ENCODE data around the gene VSTM5. TPM values are rescaled to one million over a fixed set of nuclear protein-coding genes. Genes with fewer than 3 reads are reported as not detected.
A peak's percentile ranks its signal among the peaks of the same experiment; 100 is the strongest.
"Not testable (repeated sequence)": the region's sequence is repeated elsewhere in the genome, so short reads cannot be mapped to it uniquely, and the experiment has no call there.

Gene VSTM5, protein sequence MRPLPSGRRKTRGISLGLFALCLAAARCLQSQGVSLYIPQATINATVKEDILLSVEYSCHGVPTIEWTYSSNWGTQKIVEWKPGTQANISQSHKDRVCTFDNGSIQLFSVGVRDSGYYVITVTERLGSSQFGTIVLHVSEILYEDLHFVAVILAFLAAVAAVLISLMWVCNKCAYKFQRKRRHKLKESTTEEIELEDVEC
- total RNA-seq = not detected
- long read RNA-seq = 0 reads

DNA sequence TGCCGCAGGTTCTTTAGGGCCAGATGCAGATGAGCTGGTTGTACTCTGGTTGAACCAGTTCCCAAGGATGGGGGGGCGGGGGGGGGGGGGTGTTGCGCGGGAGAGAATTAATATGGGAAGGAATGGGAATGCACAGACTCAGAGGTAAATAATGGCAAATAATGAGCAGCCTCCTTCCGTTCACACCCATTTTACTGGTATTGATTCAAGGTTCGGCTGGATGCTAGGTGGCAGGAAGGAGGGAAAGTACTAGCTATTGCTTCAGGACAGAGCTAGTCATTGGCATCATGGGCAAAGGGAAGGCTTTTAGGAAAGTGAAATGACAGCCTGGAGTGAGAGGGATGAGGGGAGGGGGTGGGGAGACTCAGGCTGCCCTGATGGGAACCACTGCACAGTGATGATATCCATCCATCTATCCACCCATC, at the start of gene VSTM5:
VSTM5 (minus strand) TSS at position 25 of the 425 bp plus-strand sequence. CDS start 116 bp downstream, outside the sequence.
- DNase-seq (no peak), ATAC-seq (ENCODE audit: poor library complexity) (no peak)
- intact Hi-C loops (cut with DNase I) = no loop called here

DNA sequence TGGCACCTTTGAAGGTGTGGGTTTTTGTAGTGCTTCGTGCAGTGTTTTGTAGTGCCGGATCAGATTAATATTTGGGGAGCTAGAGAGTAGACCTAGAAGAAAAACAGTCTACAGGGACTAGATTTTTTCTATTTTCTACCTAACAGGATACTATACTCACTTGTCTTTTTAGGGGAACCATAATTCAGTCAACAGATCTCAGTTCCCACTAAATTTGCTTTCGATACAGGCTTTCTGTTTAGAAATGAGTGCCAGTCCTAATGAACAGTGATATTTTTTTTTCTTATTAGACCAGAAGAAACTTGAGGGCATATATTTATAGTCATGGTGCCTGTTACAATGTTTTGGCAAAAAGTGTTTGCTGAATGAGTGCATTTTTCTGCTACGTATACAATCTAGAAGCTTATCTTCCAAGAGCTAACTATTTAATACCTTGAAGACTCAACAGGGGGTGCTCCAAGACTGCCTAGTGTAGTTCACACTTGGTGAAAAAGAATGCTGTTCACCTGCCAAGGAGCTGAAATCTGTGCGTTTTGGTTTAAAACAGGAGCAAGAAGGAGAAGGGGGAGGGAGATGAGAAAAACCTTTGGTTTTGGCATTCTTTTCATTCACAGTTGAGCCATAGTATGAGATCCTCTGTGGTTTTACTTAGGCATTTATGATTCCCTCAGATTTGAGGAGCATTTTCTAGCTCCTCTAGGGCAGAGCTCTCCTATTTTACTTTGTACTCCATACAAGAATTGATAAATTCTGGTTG, 44.9 kb upstream of the VSTM5 start:
- ATAC-seq (ENCODE audit: poor library complexity) (peak; percentile 62), DNase-seq (no peak)
- intact Hi-C loops (cut with DNase I) = loop anchor here (10.0 kb wide), 1 partner anchor 610 kb away; no protein-coding TSS in a partner anchor

DNA sequence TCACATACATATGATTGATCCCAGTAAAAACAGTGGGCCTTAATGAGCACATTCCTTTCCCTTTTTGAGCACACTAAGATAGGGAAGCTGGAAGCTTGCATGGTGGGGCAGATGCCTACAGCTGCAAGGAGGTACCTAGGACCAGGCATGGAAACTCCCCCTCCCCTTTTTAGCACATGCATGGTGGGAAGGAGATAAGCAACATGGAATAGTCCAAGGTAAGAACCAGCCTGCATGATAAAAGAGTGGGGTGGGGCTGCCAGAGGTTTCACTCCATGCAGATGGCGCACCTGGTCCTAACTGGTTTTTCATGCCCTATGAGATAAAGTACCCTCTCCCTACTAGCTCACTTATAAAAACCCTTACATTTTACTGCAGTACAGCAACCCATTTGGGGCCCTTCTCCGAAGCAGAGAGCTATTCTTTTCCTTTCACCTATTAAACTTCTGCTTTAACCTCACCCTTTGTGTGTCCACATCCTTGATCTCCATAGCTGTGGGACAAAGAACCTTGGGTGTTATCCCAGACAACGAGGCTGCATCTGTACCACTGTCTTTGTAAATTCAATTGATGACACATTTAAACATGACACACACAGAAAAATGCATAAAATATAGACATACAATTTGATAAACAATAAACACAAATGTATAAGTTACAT, 40.1 kb upstream of the VSTM5 start:
- no peak for ATAC-seq (ENCODE audit: poor library complexity)
- no peak for DNase-seq
- intact Hi-C loops (cut with DNase I) = loop anchor here (5.0 to 10.0 kb wide), 2 partner anchors 527 to 614 kb away; no protein-coding TSS in a partner anchor

DNA sequence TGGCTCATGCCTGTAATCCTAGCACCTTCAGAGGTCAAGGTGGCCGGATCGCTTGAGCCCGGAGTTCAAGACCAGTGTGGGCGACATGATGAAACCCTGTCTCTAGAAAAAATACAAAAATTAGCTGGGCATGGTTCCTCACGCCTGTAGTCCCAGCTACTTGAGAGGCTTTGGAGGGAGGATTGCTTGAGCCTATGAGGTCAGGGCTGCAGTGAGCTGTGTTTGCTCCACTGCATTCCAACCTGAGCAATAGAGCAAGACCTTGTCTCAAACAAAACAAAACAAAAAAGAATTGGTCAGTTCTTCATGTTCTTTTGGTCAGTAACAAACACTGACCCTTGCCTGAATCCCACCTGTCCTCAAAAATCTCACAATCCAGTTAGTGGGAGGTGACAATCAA, 36.7 kb upstream of the VSTM5 start:
- intact Hi-C loops (cut with DNase I) = no loop called here
- no peak for ATAC-seq (ENCODE audit: poor library complexity)
- DNase-seq = no peak

DNA sequence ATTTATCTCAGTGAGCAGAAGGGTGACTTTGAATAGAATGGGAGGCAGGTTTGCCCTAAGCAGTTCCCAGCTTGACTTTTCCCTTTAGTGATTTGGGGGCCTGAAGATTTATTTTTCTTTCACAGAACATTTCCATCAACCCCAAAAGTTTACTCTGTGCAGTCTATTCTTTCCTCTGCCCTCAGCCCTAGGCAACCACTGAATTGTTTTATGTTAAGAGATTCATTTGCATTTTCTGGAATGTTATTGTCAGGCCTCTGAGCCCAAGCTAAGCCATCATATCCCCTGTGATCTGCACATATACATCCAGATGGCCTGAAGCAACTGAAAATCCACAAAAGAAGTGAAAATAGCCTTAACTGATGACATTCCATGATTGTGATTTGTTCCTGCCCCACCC, 28.7 kb upstream of the VSTM5 start:
- ATAC-seq (ENCODE audit: poor library complexity); DNase-seq; intact Hi-C loops (cut with DNase I): not testable (repeated sequence)

DNA sequence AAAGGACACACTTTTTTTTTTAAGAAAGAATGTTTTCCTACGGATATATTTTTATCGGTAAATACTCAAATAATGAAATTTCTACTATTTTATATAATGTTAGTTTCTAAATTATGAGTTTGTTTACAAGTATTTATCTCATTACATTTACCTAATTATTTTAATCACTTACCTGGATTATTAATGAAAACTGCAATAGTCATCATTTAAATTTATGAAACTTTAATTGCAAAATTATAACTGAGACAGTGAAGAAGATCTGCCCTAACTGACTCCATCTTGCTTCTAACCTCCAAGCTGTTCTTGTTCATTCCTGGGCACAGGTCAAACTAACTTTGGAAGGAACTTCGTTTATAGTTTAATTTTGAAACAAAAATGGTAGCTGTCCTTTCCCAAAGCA, 25.2 kb upstream of the VSTM5 start:
- intact Hi-C loops (cut with DNase I) = no loop called here
- ATAC-seq (ENCODE audit: poor library complexity) (no peak), DNase-seq (no peak)

DNA sequence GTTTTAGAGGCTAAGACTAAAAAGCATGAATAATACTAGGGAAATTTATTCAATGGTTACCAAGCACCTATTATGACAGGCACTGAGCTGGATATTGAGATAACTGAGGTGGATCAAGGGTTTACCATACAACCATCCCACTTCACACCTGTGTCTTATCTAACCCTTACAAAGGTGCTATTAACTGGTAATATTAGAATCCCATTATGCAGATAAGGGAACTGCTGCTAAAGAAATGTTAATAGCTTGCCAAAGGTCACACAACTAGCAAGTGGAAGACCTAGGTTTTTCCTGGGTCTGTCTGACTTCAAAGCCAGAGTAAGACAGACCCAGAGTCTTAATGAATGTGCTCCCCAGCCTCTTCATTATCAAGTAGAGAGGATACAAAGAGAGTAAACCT, 21.1 kb upstream of the VSTM5 start:
- intact Hi-C loops (cut with DNase I) = no loop called here
- DNase-seq (no peak), ATAC-seq (ENCODE audit: poor library complexity) (no peak)

DNA sequence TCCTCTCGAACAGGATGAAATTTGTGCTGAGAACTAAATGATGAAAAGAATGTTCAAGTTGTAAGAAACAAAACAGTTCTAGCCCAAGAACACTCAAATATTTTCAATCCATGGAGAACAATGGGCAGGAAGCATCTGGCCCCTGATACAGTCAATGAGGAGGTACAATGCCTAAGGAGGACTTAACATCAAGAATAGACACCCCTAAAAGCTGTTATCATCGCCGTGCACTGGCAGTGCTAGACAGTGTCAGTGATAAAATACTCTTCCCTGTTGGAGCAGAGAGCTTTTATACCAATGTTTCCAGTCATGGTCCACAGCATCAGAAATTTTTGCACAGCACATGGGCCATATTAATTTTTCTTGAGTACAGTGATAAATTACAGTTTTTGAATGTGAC, 20.2 kb upstream of the VSTM5 start:
- intact Hi-C loops (cut with DNase I) = no loop called here
- no peak for DNase-seq
- no peak for ATAC-seq (ENCODE audit: poor library complexity)

DNA sequence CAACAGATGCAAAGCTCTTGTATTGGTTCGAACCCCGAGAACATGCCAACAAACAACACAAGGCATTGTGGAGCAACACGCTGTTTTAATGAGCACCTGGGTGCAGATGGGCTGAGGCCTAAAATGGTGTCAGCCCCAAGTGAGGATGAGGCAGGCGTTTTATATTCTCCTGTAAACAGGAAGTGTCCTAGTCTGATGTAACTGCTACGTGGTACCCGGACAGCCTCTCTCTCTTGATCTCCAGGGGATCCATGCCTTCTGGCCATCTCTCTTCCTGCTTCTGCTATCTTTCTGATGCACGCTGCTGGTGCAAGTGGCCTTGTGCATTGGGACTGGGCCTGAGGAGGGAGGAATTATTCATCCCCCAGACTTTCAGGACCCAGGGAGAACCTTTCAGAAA, 19.4 kb upstream of the VSTM5 start:
- intact Hi-C loops (cut with DNase I) = no loop called here
- DNase-seq (no peak), ATAC-seq (ENCODE audit: poor library complexity) (no peak)

DNA sequence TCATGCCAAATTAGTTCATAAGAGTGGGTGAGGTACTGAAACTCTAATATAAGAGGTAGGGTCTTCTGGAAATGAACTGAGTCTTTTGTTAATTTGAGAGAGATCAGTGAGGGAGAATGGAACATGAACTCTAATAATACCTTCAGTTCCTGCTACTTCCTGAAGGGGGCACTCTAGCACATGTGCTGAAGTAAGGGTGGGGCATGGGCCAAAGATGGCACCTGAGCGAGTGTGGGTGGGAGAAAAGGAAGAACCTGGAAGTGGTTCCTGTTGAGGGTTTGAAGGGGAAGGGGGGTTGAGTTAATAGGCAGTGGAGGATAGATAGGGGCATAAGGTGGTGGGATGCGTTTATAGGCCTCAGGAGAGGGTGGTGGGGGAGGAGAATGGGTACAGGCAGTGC, 18.0 kb upstream of the VSTM5 start:
- intact Hi-C loops (cut with DNase I); ATAC-seq (ENCODE audit: poor library complexity); DNase-seq: not testable (repeated sequence)

DNA sequence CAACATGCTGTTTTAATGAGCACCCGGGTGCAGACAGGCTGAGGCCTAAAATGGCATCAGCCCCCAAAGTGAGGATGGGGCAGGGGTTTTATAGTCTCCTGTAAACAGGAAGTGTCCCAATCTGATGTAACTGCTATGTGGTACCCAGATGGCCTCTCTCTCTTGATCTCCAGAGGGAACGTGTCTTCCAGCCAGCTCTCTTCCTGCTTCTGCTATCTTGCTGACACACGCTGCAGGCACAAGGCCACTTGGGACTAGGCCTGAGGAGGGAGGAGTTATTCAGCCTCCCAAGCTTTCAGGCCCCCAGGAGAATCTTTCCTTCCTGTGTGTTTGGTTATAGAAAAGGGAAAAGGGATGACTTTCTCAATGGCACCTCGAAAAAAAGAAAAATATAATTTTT, 11.4 kb upstream of the VSTM5 start:
- intact Hi-C loops (cut with DNase I) = no loop called here
- ATAC-seq (ENCODE audit: poor library complexity) (peak; percentile 65), DNase-seq (peak; percentile 54)

DNA sequence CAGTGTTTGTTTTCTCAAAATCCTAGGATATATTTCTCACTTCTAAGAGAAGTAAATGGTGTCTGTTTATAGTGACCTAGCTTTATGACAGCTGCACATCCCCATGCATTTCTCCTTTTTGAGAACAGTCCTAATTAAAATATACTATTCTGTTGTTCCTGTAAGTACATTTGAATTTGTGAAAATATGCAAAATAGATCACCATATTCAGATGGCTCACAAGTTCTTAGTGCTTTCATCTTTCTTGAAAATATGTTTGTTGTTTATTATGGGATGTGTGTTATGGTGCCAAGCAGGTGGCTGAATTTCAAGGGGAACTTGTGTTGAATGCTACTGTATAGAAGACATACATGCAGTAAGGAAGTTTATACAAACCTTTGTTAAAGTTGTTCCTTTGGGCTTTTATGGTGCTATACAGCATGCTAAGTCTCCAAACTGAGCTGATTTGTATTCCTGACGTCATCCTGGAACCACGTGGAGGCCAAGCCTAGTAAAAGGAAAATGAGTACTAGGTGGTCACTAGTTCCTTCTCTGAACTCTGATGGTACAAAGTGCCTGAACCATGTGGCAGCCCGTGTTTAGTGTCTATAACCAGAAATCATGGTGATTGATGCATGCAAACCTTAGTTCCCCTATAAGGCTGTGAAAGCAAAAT, 7.8 kb upstream of the VSTM5 start:
- no peak for ATAC-seq (ENCODE audit: poor library complexity)
- DNase-seq = no peak
- intact Hi-C loops (cut with DNase I) = no loop called here

DNA sequence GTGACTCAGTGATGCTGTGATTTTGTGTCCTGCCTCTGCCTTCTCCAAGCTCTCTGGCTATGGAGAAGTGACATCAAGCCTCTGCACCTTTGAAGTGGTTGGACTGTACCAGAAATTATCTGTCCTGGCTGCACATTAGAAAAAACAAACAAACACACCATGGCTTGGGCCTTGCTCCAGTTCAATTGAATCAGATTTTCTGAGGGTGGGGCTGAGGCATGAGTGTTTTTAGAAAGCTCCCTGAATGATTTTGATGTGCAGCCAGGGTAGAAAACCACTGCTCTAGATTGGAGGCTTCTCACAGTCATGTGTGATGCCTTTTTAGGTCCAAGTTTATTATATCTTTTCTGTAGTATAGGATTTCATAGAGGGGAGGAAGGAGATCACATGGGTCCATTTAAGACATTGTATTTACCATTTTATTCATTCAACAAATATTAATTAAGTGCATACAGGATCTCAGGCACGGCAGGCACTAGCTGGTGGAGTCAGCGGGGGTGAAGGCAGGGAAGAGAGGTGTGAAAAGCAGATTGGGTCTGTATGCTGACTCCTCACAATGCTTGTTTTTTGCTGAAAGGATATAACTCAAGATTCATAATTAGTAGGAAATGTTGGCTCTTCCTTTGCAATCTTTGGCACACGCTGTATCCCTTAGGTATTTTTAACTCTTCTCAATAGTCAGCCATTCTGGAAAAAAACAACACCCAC, 7.1 kb upstream of the VSTM5 start:
- ATAC-seq (ENCODE audit: poor library complexity) = peak; percentile 48

DNA sequence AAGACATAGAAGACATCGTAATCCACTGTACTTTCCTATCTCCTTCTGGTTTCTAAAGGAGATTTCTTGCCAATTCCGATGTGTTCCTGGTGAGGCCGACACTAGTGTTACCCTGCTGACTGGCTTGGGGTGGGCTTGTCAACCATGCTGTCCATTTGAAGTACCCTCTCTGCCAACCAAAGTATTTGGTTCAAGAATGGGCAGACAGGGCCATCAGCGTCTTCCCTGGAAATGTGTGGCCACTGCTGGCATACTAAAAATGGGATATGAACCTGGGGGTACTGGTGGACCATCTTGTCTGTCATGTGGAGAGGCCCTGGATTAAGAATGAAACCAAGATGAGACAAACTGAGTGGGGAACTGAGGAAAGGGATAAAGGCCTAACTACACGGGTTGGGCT, 1.8 kb upstream of the VSTM5 start:
- intact Hi-C loops (cut with DNase I) = no loop called here
- ATAC-seq (ENCODE audit: poor library complexity) (no peak), DNase-seq (no peak)

More for the DNA sequence above, 7.1 kb upstream of the VSTM5 start:
- intact Hi-C loops (cut with DNase I) = no loop called here
- DNase-seq = no peak

DNA sequence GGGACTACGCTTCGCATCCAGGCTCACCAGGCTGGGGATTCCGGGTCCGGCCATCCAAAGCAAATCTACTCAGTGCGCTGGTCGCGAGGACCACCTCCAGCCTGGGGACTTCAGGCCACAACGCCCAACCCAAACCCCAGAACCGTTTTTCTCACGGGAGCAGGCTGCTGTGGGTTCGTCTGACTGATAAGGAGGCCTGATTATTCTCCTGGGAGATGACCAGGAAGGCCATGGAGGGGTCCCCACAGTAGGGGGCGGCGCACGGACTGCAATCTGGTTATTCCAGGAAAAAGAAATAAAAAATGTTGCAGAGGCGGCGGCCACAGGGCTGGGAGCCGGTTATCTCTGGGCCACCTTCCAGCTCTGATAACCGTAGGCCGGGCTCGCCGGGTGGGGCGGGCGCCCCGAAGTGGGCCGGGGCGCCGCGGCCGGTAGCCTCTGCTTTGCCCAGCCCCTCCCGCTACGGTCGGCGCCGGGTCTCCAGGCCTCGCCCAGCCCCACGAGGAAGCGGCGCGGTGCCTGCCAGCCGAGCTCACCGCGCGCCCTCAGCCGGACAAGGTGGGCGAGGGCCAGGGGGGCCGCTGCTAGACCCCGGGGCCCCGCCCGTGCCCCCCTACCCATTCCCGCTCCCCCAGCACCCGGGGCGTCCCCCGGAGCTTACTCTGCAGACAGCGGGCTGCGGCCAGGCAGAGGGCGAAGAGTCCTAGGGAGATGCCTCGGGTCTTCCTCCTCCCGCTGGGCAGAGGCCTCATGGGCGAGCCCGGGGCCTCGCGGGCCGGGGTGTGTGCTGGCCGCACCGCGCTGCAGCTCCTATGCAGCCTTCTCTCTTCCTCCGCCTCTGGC, 446 bp downstream of the VSTM5 start:
- intact Hi-C loops (cut with DNase I) = no loop called here
- DNase-seq (peak; percentile 52), ATAC-seq (ENCODE audit: poor library complexity) (peak; percentile 86)

DNA sequence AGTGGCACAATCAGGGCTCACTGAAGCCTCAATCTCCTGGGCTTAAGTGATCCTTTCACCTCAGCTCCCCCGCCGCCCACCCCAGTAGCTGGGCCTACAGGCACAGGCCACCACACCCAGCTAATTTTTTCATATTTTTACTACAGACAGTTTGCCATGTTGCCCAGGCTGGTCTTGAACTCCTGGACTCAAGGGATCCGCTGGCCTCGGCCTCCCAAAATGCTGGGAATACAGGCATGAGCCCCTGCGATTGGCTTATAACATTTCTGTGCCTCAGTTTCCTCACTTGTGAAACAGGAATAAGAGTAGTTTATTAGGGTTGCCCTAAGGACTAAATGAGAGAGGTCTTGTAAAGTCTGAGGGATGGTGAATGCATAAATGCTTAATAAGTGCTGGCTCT, 1.2 kb downstream of the VSTM5 start:
- no peak for DNase-seq
- ATAC-seq (ENCODE audit: poor library complexity) = no peak
- intact Hi-C loops (cut with DNase I) = no loop called here

DNA sequence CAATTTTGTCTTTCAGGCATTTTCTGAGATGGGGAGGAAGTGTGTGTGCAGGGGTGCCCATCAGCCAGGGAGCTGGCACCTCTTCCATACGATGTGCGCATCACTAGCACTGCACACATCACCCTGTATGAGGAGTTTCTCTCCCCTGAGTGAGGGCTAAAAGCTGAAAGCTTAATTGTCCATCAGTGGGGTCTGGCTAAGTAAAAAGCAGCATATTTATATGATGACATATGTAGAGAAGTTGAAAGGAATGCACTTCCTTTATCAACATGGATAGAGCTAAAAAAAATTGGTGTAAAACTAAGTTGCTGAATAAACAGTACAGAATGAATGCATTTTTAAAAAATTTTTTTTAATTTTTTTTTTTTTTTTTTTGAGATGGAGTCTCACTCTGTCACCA, 4.0 kb downstream of the VSTM5 start:
- no peak for ATAC-seq (ENCODE audit: poor library complexity)
- intact Hi-C loops (cut with DNase I) = no loop called here

More for the DNA sequence above, 4.0 kb downstream of the VSTM5 start:
- DNase-seq = no peak

Measured in Right ventricle myocardium superior (tissue), 1 donor.